GM23248 (cell line): ENCODE results near the gene UBL3. TPM values are rescaled to one million over a fixed set of nuclear protein-coding genes. Genes with fewer than 3 reads are reported as not detected.
A peak's percentile ranks its signal among the peaks of the same experiment; 100 is the strongest.

Experiments
- DNase-seq: peaks from one replicate; pipeline ENCODE4 v3.0.0-alpha.2; 2015
- H2AFZ ChIP-seq: fragments of 200-600 bp; sonication (generic); 2 replicates; pipeline ENCODE4 v1.6.1; 2016; ENCODE audit warnings: antibody characterized with exemption
- H3F3A ChIP-seq: fragments of 200-600 bp; sonication (generic); 2 replicates; pipeline ENCODE4 v1.6.1; 2016; ENCODE audit warnings: mild to moderate bottlenecking, antibody characterized with exemption, mixed run types; ENCODE audit not compliant: insufficient read depth
- H3K27ac ChIP-seq: fragments of 200-600 bp; sonication (generic); 2 replicates; pipeline ENCODE4 v1.5.1; 2016; ENCODE audit warnings: mild to moderate bottlenecking
- H3K27me3 ChIP-seq: fragments of 200-600 bp; sonication (generic); replicated peaks from 2 replicates; pipeline ENCODE4 v1.6.1; 2016; ENCODE audit warnings: mild to moderate bottlenecking; ENCODE audit not compliant: insufficient read depth
- H3K36me3 ChIP-seq: fragments of 200-600 bp; sonication (generic); 2 replicates; pipeline ENCODE4 v1.6.1; 2016; ENCODE audit warnings: low read depth, mild to moderate bottlenecking
- H3K4me1 ChIP-seq: fragments of 200-600 bp; sonication (generic); 2 replicates; pipeline ENCODE4 v1.6.1; 2016; ENCODE audit warnings: mild to moderate bottlenecking; ENCODE audit not compliant: insufficient read depth
- H3K4me2 ChIP-seq: fragments of 200-600 bp; sonication (generic); one replicate; pipeline ENCODE4 v1.6.1; 2016; ENCODE audit warnings: mild to moderate bottlenecking; ENCODE audit not compliant: unreplicated experiment
- H3K4me3 ChIP-seq: fragments of 200-600 bp; sonication (generic); 2 replicates; pipeline ENCODE4 v1.5.1; 2016; ENCODE audit warnings: mild to moderate bottlenecking
- H3K79me2 ChIP-seq: fragments of 200-600 bp; sonication (generic); 2 replicates; pipeline ENCODE4 v1.6.1; 2016; ENCODE audit warnings: mild to moderate bottlenecking; ENCODE audit not compliant: insufficient read depth
- H3K9ac ChIP-seq: fragments of 200-600 bp; sonication (generic); 2 replicates; pipeline ENCODE4 v1.6.1; 2016; ENCODE audit warnings: mild to moderate bottlenecking
- H3K9me2 ChIP-seq: fragments of 200-600 bp; sonication (generic); 2 replicates; pipeline ENCODE4 v1.6.1; 2016; ENCODE audit warnings: mixed run types, mild to moderate bottlenecking, moderate library complexity; ENCODE audit not compliant: insufficient read depth
- H3K9me3 ChIP-seq: fragments of 200-600 bp; sonication (generic); one replicate; pipeline ENCODE4 v1.6.1; 2017; ENCODE audit warnings: low read depth
- H4K20me1 ChIP-seq: fragments of 200-600 bp; sonication (generic); 2 replicates; pipeline ENCODE4 v1.6.0; 2016; ENCODE audit not compliant: insufficient read depth
- EZH2 ChIP-seq: fragments of 200-600 bp; sonication (generic); IDR thresholded peaks from 2 replicates; pipeline ENCODE4 v1.6.1; 2018; ENCODE audit warnings: antibody characterized with exemption, mild to moderate bottlenecking; ENCODE audit not compliant: insufficient read depth, poor library complexity, severe bottlenecking
- EZH2phosphoT487 ChIP-seq: fragments of 200-600 bp; sonication (generic); IDR thresholded peaks from 2 replicates; pipeline ENCODE4 v1.6.1; 2018; ENCODE audit warnings: antibody characterized with exemption, moderate library complexity, mild to moderate bottlenecking, low read depth; ENCODE audit not compliant: insufficient read depth
- WGBS, 2 experiments: methylation state at CpG; one replicate each; pipeline ENCODE4 v1.1.6; 2015 to 2017; ENCODE audit warnings: low lambda C conversion rate in 2 of 2, low coverage in 1 of 2; ENCODE audit errors: missing lambda C conversion rate in 2 of 2; 5-methylcytosine and 5-hydroxymethylcytosine counted together
- in situ Hi-C: fragments of 300-500 bp; cut with MboI; formaldehyde crosslinking; loops from 2 replicates; pipeline ENCODE4 v1.15.0; 2020
- polyA plus RNA-seq: library from polyadenylated mRNA; unstranded; fragments of >200 nt; fragmentation: Nextera tagmentation; extraction: Ambion mirVana; gene quantifications from 2 replicates; pipeline ENCODE4 v1.2.1, GENCODE V29; 2016
- total RNA-seq: library from RNA; depleted of rRNA; stranded (reverse); fragments of >200 nt; shearing (Covaris generic); gene quantifications from 2 replicates; pipeline ENCODE4 v1.2.3, GENCODE V29; 2014

Gene UBL3
- total and polyA plus RNA-seq, 2 experiments from 2014 or later, result 85.8 to 99.3 TPM

- no peak overlapping the region for H2AFZ ChIP-seq
- H3F3A ChIP-seq, result peaks cover 42% of the 10 kb centered on the region
- in situ Hi-C loops, result no loop called here
- H3K27me3 ChIP-seq, result no peaks in the 10 kb centered on the region
- no peaks in the 10 kb centered on the region for H4K20me1 ChIP-seq
- DNase-seq, result no peak
- H3K4me2 ChIP-seq, result no peak overlapping the region
- peaks cover 8% of the 10 kb centered on the region for H3K36me3 ChIP-seq
- peaks cover 7% of the 10 kb centered on the region; the same call in 1 of the 2 replicates for H3K4me1 ChIP-seq
- H3K4me3 ChIP-seq, result no peak overlapping the region
- no peaks in the 10 kb centered on the region for H3K9me3 ChIP-seq
- TF ChIP-seq EZH2phosphoT487 (no peak), EZH2 (no peak)
- H3K79me2 ChIP-seq, result peaks cover 12% of the 10 kb centered on the region; the same call in 1 of the 2 replicates
- no peaks in the 10 kb centered on the region for H3K9me2 ChIP-seq
- H3K9ac ChIP-seq, result no peak overlapping the region
- H3K27ac ChIP-seq, result no peak overlapping the region
- 86 to 88% methylated on average over 9 of the region's 9 CpGs for WGBS, 2 experiments
Measured at GRCh38 chr13:29758531-29759114, 91.8 kb downstream of the UBL3 start.

GRCh38 chr13:29756506-29756905 is 93.9 kb downstream of the UBL3 start:
- H3F3A ChIP-seq, result peaks cover 42% of the 10 kb centered on the region
- no peaks in the 10 kb centered on the region for H3K36me3 ChIP-seq
- no peak overlapping the region for H3K9ac ChIP-seq
- in situ Hi-C loops, result no loop called here
- H3K4me2 ChIP-seq, result no peak overlapping the region
- H3K4me3 ChIP-seq, result no peak overlapping the region
- H4K20me1 ChIP-seq, result no peaks in the 10 kb centered on the region
- H3K79me2 ChIP-seq, result no peaks in the 10 kb centered on the region
- DNase-seq, result peak; percentile 33
- WGBS, 2 experiments, result 71 to 72% methylated on average over 2 of the region's 2 CpGs
- peaks cover 7% of the 10 kb centered on the region; the same call in 1 of the 2 replicates for H3K4me1 ChIP-seq
- no peak overlapping the region for H2AFZ ChIP-seq
- H3K27me3 ChIP-seq, result no peaks in the 10 kb centered on the region
- H3K9me2 ChIP-seq, result no peaks in the 10 kb centered on the region
- TF ChIP-seq EZH2, result no peak
- no peak for TF ChIP-seq EZH2phosphoT487
- no peaks in the 10 kb centered on the region for H3K9me3 ChIP-seq
- no peak overlapping the region for H3K27ac ChIP-seq

GRCh38 chr13:29754473-29754806 is 96.0 kb downstream of the UBL3 start:
- in situ Hi-C loops, result no loop called here
- H2AFZ ChIP-seq, result peak overlapping the region; percentile 48
- H3K36me3 ChIP-seq, result no peaks in the 10 kb centered on the region
- no peak overlapping the region; the same call in 1 of the 2 replicates for H3K4me3 ChIP-seq
- no peak for TF ChIP-seq EZH2phosphoT487
- no peak for TF ChIP-seq EZH2
- H3F3A ChIP-seq, result peaks cover 30% of the 10 kb centered on the region; the same call in 1 of the 2 replicates
- no peaks in the 10 kb centered on the region for H4K20me1 ChIP-seq
- H3K79me2 ChIP-seq, result no peaks in the 10 kb centered on the region
- H3K9me2 ChIP-seq, result no peaks in the 10 kb centered on the region
- WGBS, 2 experiments, result 84 to 87% methylated on average over 4 of the region's 4 CpGs
- DNase-seq, result peak; percentile 56
- peaks cover 7% of the 10 kb centered on the region; the same call in 1 of the 2 replicates for H3K4me1 ChIP-seq
- 0 out of 2 replicates have a peak overlapping the region, but pooled peaks have one; percentile 13 for H3K9ac ChIP-seq
- peak overlapping the region; percentile 35 for H3K4me2 ChIP-seq
- no peaks in the 10 kb centered on the region for H3K9me3 ChIP-seq
- peak overlapping the region; percentile 24 for H3K27ac ChIP-seq
- H3K27me3 ChIP-seq, result no peaks in the 10 kb centered on the region

GRCh38 chr13:29753618-29754472 is 96.6 kb downstream of the UBL3 start:
- peak; percentile 63 for DNase-seq
- 0 out of 2 replicates have a peak overlapping the region, but pooled peaks have one; percentile 13 for H3K9ac ChIP-seq
- in situ Hi-C loops, result no loop called here
- no peaks in the 10 kb centered on the region for H3K27me3 ChIP-seq
- TF ChIP-seq EZH2phosphoT487, result no peak
- TF ChIP-seq EZH2, result no peak
- H3K4me1 ChIP-seq, result peaks cover 7% of the 10 kb centered on the region; the same call in 1 of the 2 replicates
- peak overlapping the region; percentile 24 for H3K27ac ChIP-seq
- no peaks in the 10 kb centered on the region for H4K20me1 ChIP-seq
- peaks cover 26% of the 10 kb centered on the region; the same call in 1 of the 2 replicates for H3F3A ChIP-seq
- peak overlapping the region; percentile 35 for H3K4me2 ChIP-seq
- no peaks in the 10 kb centered on the region for H3K9me3 ChIP-seq
- H3K79me2 ChIP-seq, result no peaks in the 10 kb centered on the region
- peak overlapping the region; percentile 48 for H2AFZ ChIP-seq
- no peak overlapping the region; the same call in 1 of the 2 replicates for H3K4me3 ChIP-seq
- WGBS, 2 experiments, result 70 to 71% methylated on average over 10 of the region's 10 CpGs
- no peaks in the 10 kb centered on the region for H3K36me3 ChIP-seq
- no peaks in the 10 kb centered on the region for H3K9me2 ChIP-seq
